Head of caudate nucleus (tissue), 42 donors: ENCODE data around the gene DAO.
"Not testable (repeated sequence)": the region's sequence is repeated elsewhere in the genome, so short reads cannot be mapped to it uniquely, and the experiment has no call there.

Experiments used
- DNase-seq, 42 donors: peaks; one replicate each; pipeline versions ENCODE4 v3.0.0 to v3.0.0-alpha.2; 2020 to 2021; ENCODE audit warnings: mixed read lengths in 7 of 42
- intact Hi-C: fragments of 100-400 bp; cut with DNase I; formaldehyde crosslinking; loops from one replicate; pipeline ENCODE4 v1.15.0; 2022

Gene DAO

GRCh38 chr12:108862588-108862959 is 17.3 kb upstream of the DAO start:
- intact Hi-C loops: no loop called here
- DNase-seq: no peak

- no peak for DNase-seq
- intact Hi-C loops: no loop called here
These were observed 14.7 kb upstream of the DAO start for GRCh38 chr12:108865169-108865568.

- intact Hi-C loops, DNase-seq: not testable (repeated sequence)
These were observed 13.8 kb upstream of the DAO start for GRCh38 chr12:108866083-108866482.

- DNase-seq: no peak
- intact Hi-C loops: no loop called here
These were observed 11.1 kb upstream of the DAO start for GRCh38 chr12:108868781-108869180.

- intact Hi-C loops: no loop called here
- DNase-seq: no peak
These were observed 4.6 kb upstream of the DAO start for GRCh38 chr12:108875280-108875679.

GRCh38 chr12:108875682-108876361 is 4.1 kb upstream of the DAO start:
- intact Hi-C loops: no loop called here

GRCh38 chr12:108876550-108876949 is 3.3 kb upstream of the DAO start:
- intact Hi-C loops: no loop called here
- DNase-seq: no peak

More at GRCh38 chr12:108875682-108876361, 4.1 kb upstream of the DAO start:
- DNase-seq: no peak

- intact Hi-C loops: no loop called here
These were observed 2.1 kb downstream of the DAO start for GRCh38 chr12:108881953-108882352.

GRCh38 chr12:108884116-108885012 is 4.5 kb downstream of the DAO start:
- intact Hi-C loops: no loop called here

More at GRCh38 chr12:108881953-108882352, 2.1 kb downstream of the DAO start:
- no peak for DNase-seq

GRCh38 chr12:108886873-108887629 is 7.2 kb downstream of the DAO start:
- no peak for DNase-seq
- intact Hi-C loops: no loop called here

More at GRCh38 chr12:108884116-108885012, 4.5 kb downstream of the DAO start:
- DNase-seq: peak in 35 of 42 donors; percentile 13 to 79 (median 43)

GRCh38 chr12:108888031-108888430 is 8.1 kb downstream of the DAO start:
- intact Hi-C loops: no loop called here
- DNase-seq: no peak

GRCh38 chr12:108890208-108890607 is 10.3 kb downstream of the DAO start:
- intact Hi-C loops: no loop called here
- DNase-seq: no peak

GRCh38 chr12:108895220-108895802 is 15.4 kb downstream of the DAO start:
- intact Hi-C loops: no loop called here
- no peak for DNase-seq

GRCh38 chr12:108896336-108896735 is 16.4 kb downstream of the DAO start:
- DNase-seq: no peak
- intact Hi-C loops: no loop called here

GRCh38 chr12:108896817-108897216 is 16.9 kb downstream of the DAO start:
- DNase-seq: no peak
- intact Hi-C loops: no loop called here

GRCh38 chr12:108899145-108899544 is 19.3 kb downstream of the DAO start:
- intact Hi-C loops: no loop called here
- DNase-seq: no peak

- DNase-seq: no peak
- intact Hi-C loops: no loop called here
These were observed 25.8 kb downstream of the DAO start for GRCh38 chr12:108905725-108906124.

GRCh38 chr12:108906971-108907370 is 27.1 kb downstream of the DAO start:
- no peak for DNase-seq
- intact Hi-C loops: no loop called here

- intact Hi-C loops: no loop called here
- peak in 13 of 42 donors; percentile 14 to 55 (median 23) for DNase-seq
These were observed 28.0 kb downstream of the DAO start for GRCh38 chr12:108907839-108908351.
